Occipital lobe (tissue), 2 donors: ENCODE results near the gene ZNF554. TPM values are rescaled to one million over a fixed set of nuclear protein-coding genes. Genes with fewer than 3 reads are reported as not detected.
"Not testable (repeated sequence)": the region's sequence is repeated elsewhere in the genome, so short reads cannot be mapped to it uniquely, and the experiment has no call there.

ENCODE experiments used
- DNase-seq: peaks from one replicate; lab custom pipeline; 2025; lab: John Stamatoyannopoulos, UW
- total RNA-seq: library from RNA; depleted of rRNA; stranded (reverse); fragments of >200 nt; gene quantifications from one replicate; pipeline ENCODE4 v1.2.3, GENCODE V29; 2014

Gene ZNF554
- total RNA-seq, 1 donor from 2014 or later, result 17.5 TPM

DNA sequence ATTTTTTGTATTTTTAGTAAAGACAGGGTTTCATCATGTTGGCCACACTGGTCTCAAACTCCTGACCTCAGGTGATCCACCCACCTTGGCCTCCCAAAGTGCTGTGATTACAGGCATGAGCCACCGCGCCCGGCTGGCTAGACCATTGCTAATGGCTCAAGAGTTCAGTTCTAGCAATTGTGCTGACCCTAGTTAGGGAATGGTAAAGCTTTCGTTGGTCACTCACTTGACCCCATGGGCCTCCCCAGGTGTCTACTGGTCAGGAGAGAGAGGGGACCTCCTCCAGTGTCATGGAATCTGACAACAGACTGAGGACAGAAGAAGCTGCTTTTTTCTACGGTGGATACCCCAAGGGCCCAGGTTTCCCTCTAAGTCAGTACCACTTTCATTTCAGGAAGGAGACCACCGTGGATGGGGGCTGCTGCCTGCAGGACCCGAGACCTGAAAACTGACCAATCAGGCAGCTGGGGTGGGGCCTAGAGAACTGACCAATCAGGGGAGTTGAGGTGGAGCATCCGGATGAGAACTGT, 46.9 kb downstream of the ZNF554 start:
- no peak for DNase-seq

DNA sequence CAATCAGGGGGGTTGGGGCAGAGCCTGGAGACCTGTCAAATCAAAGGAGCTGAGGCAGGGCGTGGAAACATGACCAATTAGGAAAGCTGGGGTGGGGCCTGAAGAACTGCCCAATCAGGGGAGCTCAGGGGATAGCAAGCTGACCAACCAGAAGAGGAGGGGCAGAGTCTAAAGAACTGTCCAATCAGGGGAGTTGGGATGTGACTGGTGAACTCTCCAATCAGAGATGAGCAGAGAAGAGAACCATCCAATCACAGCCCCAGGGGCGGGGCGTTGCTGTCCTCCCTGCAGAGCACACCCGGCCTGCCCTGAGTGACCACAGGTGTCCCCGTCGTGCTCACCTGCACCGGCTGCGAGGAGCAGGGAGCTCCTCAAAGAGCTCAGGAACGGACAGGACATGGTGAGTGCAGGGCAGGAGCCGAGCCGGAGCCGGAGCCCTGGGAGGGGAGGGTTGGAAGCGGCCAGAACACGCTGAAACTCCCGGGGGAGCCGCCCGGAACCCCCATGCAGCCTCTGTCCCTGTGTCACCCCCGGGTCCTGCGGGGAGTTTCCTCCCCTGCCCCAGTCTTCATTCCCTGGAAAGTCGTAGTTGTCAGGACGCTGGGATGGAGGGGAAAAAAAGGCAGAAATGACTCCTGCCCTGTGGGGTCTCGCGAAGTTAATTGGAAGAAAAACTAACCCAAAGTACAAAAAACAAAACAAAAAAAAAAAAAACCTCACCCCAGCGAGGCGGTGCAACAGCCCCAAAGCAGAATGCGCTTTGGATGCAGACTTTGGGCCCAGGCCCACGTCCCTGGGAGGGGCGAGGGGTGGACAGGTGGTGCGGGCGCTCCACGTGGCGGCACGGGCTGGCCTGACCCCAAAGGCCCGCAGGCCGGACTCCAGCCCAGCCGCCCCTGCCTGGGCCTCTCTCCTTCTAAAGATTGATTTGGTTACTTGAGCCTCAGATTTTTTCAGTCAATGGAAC, 47.6 kb downstream of the ZNF554 start, which contains the start of gene ZNF556:
ZNF556 (plus strand) TSS at position 311 of the 967 bp plus-strand sequence; CDS start at position 398, 87 bp downstream.
- no peak for DNase-seq

DNA sequence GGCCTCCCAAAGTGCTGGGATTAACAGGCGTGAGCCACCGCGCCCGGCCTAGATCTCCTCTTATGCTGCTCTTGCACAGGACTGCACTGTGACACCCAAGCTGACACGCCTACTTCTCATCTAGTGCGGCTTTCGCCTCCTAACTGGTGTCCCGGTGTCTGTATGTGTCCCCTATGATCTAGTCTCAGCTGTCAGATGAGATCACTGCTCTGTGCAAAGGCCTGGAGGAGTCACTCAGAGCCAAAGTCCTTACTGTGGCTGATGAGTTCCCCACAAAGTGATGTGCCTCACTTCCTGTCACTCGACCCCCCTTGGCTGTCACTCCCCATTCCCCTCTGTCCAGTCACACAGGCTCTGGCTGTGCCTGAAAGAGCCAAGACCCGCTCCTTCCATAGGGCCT, 50.0 kb downstream of the ZNF554 start:
- DNase-seq, result no peak

DNA sequence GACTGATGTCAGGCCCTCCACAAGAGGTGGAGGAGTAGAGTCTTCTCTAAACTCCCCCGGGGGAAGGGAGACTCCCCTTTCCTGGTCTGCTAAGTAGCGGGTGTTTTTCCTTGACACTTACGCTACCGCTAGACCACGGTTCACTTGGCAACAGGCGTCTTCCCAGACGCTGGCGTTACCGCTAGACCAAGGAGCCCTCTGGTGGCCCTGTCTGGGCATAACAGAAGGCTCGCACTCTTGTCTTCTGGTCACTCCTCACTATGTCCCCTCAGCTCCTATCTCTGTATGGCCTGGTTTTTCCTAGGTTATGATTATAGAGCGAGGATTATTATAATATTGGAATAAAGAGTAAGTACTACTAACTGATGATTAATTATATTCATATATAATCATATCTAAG, 52.5 kb downstream of the ZNF554 start:
- DNase-seq, result not testable (repeated sequence)

DNA sequence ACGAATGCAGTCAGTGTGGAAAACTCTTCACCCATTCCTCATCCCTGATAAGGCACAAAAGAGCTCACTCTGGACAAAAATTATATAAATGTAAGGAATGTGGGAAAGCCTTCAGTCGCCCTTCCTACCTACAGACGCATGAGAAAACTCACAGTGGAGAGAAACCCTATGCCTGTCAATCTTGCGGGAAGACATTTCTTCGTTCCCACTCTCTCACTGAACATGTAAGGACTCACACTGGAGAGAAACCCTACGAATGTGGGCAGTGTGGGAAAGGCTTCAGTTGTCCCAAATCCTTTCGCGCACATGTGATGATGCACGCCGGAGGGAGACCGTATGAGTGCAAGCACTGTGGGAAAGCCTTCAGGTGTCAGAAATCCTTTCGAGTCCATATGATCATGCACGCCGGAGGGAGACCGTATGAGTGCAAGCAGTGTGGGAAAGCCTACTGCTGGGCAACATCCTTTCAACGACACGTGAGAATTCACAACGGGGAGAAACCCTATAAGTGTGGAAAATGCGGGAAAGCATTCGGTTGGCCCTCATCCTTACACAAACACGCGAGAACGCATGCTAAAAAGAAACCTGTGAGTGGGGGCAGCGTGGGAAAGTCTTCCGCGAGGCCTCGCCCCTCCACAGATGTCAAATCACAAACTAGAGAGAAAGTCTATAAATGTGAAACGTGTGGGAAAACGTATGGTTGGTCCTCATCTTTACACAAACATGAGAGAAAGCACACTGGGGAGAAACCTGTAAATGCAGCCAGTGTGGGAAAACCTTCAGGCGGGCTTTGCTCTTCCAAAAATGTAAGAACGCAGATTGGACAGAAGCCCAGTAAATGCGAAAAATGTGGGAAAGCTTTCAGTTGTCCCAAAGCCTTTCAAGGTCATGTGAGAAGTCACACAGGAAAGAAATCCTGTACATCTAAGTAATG, 58.0 kb downstream of the ZNF554 start:
- DNase-seq, result no peak

DNA sequence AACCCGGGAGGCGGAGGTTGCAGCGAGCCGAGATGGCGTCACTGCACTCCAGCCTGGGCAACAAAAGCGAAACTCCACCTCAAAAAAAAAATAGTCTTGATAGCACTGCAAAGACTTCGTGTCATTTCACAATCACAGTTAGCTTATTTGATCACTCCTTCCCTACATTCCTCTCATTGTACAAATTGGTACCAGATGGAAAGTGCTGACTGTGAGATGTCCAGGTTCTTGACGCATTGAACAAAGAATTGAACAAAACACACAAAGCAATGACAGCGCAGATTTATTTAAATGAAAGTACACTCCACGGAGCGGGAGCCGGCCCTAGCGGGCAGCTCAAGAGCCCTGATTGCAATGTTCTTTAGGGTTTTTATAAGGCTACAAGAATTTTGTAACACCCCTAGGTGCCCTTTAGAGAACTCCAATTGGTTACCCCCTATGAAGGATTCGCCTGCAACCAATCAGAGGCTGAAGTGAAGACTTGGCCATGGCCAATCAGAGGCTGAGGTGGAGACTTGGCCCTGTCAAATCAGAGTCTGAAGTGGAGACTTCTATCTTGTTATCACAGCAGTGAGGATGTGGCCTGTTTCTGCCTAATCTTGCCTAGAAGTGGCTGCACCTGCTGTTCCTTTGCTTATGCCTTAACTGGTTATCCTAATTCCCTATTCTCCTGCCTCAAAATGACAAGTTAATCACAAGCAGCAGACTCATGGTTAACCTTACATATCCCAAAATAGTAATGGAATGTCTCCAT, 64.2 kb downstream of the ZNF554 start:
- no peak for DNase-seq

DNA sequence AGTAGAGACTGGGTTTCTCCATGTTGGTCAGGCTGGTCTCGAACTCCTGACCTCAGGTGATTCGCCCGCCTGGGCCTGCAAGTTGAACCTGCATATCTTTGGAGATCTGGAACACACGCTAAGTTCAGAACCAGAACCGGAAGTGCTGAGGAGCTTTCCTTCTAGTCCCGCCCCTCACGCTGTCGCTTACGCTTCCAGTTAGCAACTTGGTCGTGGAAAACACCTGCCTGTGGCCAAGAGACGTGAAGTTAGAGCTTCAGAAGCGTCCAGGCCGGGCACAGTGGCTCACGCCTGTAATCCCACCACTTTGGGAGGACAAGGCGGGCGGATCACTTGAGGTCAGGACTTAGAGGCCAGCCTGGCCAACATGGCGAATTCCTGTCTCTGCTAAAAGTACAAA, 66.1 kb downstream of the ZNF554 start:
- no peak for DNase-seq

Other genes starting within 250 kb of the ZNF554 start
- gene GNG7, start 117.2 kb upstream of the ZNF554 start, total RNA-seq, result 4.2 TPM
- 23.1 TPM for gene DIRAS1, start 98.5 kb upstream of the ZNF554 start, total RNA-seq
- 20.4 TPM for gene SLC39A3, start 79.9 kb upstream of the ZNF554 start, total RNA-seq
- gene SGTA, start 36.6 kb upstream of the ZNF554 start, total RNA-seq, result 24.2 TPM
- 40.4 TPM for gene THOP1, start 34.4 kb upstream of the ZNF554 start, total RNA-seq
- gene ZNF555, start 21.6 kb downstream of the ZNF554 start, total RNA-seq, result 20.3 TPM
- 0.16 TPM for gene ZNF556, start 47.5 kb downstream of the ZNF554 start, total RNA-seq
- 5.0 TPM for gene ZNF57, start 81.1 kb downstream of the ZNF554 start, total RNA-seq
- gene ZNF77, start 125.1 kb downstream of the ZNF554 start, total RNA-seq, result 6.4 TPM
- gene TLE6, start 157.7 kb downstream of the ZNF554 start, total RNA-seq, result 0.16 TPM
- gene TLE2, start 209.4 kb downstream of the ZNF554 start, total RNA-seq, result 6.1 TPM
- gene TLE5, start 242.6 kb downstream of the ZNF554 start, total RNA-seq, result 95.8 TPM